Middle frontal gyrus (tissue), 1 donor: ENCODE measurements around the gene ASCC1.

Source experiments
- DNase-seq: peaks from one replicate; pipeline ENCODE4 v3.0.0-alpha.2; 2015; ENCODE audit warnings: low spot score; ENCODE audit errors: extremely low spot score

The ASCC1 gene

DNA sequence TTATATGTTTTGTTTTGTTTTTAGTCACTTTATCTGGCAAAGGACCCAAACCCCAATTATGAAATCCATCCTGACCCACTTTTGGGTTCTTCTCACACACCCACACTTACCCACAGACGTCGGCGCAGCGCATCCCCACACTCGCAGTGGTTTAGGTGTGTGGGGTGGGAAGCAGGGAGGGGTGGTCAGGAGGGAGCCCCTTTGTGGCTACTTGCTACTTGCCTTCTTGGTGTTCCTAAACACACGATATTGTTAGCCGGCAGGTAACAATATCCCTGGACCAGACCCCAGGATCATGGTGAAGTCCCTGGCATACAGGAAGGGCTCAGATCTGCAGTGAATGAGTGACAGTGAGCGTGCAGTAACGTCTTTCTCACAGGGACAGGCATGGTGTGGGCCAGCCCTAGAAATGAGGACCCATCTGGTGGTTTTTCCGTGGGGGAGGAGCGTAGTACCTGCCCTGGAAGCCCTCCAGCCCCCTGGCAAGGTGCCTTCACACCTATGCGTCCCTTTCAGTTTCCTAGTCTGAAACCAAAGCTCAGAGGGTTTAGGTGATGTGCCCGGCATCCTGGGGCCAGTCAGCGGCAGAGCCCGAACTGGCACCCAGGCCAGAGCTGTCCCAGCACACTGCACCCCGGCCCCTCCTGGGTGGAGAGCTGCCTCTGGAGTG is 132.2 kb downstream of the ASCC1 start:
- no peak for DNase-seq

DNA sequence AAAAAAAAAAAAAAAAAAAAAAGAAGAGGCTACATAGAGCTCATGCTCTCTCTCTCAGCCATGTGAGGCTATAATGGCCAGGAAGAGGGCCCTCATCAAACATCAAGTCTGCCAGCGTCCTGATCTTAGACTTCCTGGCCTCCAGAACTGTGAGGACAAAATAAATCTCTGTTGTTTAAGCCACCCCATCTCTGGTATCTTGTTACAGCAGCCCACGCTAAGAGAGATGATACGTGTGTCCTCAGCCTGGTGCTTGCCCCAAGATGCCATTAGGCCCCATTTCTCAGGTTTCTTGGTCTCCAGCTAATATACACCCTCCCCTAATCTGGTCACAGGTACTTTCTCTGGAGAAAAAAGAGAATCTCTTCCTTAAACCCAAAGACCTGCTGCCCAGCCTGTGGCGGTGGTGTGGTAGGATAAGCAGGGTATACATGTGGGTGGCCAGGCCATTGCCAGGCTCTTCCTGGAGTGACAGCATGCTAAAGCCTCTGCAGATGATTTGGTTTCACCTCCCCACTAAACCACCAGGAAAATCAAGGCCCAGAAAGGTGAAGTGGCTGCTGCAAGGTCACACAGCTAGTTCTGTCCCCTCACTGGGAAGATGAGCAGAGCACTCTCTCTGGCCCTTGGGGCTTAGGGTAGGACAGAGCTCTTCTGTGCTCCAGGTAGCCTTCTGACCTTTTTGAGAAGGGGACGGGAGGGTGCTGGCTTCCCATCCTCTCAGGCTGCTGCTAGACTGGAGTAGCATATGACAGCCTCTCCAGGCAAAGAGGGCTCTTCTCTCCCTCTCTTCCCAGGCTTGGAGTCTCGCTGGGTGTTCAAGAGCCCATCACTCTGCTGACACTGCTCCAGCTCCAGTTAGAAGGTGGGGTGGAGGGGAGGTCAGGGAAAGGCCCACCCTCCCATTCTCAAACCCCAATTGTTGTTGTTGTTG is 133.0 kb downstream of the ASCC1 start:
- DNase-seq = no peak

DNA sequence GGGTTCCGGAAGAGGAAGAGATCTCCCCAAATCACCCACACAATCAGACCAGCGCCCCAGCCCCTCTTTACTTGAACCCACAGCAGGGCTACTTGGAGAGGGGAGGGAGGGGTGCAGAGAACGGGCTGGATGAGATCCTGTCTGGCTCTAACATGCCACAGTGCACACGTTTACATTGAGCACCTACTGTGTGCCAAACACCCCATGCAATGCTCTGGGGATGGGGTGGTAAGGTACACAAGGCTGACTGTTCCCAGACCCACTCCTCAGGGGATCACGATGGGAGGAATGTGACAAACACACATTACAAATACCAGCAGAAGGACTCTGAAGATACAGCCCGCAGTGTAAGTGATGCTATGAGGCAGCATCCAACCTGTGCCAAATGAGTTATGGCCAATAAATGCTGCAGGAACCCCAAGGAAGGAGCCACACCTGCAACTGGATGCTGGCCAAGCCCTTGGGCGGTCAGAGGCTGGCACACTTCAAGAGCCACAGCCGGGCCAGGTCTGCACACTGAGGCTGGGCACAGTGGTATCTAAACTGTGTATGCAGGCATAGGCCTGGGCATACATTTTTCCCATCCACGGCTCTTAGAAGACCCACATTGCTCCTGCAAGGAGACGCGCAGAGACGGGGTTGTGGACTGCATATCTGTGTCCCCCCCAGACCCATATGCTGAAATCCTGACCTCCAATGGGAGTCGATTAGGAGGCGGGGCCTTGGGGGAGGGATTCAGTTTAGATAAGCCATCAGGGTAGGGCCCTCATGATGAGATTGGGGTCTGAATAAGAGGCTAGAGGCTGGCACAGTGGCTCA is 134.1 kb downstream of the ASCC1 start:
- no peak for DNase-seq

DNA sequence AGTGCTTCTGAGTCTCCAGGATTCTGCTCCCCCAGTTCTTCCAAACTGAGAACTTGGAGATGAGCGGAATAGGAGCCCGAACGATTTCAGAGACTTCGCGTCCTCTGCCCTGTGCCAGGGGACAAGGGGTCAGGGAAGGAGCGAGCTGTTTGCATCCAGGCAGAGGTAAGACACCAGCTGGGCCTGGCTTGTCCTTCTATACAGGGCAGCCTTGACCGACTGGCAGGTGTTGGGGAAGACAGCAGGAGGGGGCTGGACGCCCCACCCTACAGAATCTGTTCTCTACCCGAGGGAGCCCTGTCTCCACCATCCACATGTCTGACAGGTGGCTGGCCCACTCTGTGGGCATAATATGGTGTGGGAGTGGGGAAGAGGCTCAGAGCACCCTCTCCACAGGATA is 134.9 kb downstream of the ASCC1 start:
- no peak for DNase-seq

DNA sequence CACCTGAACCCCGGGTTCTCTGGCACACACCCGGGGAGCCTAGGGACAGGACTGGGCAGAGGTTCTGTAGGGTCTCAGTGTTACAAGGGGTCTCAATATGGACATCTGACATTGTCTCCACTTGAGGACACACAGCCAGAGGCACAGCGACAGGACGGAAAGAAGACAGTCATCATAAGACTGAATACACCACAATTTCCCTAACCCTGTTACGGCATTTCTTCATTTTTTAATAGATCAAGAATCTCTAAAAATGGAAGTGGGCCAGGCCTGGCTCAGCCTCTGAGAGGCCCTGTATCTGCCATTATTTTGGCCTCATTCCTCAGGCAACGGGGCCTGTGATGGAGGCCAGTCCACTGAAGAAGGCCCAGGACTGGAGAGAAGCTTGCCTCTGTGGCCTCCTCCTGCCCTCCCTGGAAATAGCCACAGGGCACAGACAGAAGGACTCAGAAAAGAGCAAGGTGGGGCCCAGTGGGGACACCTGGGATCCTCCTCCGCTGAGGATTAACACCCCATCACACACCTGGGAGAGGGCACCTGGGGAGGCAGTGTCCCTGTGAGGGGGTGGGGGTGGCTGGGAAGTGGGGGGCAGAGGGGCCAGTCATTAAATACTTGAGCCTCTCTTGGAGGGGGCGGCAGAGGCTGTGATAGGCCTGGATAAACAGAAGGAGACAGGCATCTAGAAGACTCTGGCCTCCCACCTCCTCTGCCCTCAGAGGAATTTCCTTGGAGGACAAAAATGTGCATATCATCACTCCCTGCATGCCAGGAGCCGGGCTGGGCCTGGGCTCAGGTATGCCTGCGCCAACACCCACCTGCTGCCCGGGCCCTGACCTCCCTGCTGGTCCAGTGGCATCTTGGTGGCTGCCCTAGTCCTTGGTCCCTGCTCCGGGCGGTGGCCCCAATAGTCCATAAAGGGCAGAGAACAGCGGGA is 135.8 kb downstream of the ASCC1 start:
- DNase-seq = no peak

DNA sequence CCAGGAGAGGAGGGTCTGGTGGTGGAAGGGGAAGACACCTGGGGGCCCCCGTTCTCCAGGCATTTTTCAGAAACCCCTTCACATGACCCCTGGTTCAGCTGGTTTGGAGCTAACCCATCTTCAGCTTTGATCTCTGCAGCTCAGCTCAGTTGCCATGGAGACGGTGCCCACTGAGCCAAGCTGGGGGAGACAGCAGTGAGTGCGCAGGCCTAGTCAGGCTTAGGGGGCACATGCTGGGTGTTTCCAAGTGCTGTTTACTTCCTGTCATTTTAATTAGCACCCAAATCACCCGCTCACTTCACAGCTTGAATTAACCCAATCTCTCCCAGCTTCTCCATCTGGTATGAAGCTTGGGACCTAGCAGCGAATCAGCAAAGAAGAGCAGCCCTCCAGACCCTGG is 136.7 kb downstream of the ASCC1 start:
- DNase-seq = no peak

DNA sequence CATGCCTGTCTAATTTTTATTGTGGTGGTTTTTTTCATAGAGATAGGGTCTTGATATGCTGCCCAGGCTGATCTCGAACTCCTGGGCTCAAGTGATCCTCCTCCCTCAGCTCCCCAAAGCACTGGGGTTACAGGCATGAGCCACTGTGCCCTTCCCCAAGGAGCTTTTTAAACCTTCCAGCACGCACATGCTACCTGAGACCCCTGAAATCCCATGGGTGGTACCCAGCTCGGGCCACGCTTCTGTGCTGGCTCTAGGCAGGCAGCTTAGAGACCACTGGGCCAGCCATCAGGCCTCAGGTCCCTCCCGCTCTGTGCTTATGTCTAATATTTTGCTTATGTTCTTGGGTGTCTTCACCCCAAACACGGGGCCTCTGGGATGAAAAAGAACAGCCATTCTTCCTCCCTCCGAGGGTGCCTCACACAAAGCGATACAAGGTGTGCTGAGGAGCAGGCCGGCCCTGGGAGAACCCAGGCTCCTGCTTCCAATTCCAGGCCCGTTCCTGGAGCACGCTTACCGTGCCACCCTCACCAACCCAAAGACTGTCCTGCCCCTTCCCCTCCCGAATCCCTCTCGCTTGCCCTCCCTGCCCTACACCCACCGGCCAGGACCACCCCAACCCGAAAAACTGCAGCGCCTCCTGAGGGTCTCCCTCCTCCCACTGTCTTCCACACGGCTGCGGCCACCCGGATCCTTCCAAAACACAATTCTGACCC is 138.6 kb downstream of the ASCC1 start:
- DNase-seq = no peak

DNA sequence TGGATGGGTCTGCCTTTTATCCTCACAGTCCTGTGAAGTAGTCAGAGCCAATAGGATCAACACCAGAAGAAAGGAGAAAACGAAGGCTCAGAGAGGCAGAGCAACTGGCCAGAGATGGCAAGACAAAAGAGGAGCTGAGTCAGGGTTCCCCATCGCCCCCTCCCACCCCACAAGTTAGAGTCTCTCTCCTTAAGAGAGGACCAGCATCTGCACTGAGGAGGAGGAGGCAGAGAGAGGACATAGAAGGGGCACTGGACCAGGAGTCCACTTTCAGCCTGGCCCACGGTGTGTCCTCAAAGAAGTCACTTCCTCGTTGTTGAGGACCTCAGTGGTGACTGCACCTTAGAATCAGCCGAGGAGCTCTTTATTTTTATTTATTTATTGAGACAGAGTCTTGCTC is 139.3 kb downstream of the ASCC1 start:
- DNase-seq = no peak

DNA sequence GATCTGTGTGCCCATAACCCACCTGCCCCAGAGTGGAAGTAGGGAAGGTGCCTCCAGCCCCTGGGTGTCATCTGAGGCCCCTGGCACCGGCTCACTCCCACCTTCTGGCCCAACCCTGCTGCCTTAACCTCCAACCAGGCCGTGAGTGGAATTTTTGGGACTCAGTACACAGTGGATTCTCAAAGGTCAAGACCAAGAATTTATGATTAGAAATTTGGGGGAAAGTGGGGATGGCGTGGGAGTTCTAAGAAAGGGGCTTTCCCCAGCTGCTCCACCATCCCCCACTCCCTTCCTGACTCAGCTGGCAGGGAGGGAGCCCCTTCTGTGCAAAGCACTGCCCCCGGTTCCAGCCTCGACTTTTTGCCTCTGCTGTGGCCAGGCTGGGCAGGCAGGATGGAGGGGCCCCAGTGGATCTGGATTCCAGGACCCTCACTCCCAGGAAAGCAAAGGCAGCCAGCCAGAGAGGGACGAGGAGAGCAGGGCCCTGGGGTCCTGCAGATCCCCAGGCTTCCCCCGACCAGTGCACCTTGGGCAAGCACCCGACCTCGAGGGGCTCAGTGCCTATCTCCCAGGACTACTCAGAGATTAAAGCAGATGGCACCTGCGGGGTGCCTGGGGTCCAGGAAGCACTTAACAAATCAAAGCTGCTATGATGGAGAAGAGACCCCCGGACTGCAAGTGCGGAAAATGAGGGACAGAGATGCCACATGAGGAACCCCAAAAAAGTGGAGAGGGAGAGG is 140.5 kb downstream of the ASCC1 start:
- no peak for DNase-seq

DNA sequence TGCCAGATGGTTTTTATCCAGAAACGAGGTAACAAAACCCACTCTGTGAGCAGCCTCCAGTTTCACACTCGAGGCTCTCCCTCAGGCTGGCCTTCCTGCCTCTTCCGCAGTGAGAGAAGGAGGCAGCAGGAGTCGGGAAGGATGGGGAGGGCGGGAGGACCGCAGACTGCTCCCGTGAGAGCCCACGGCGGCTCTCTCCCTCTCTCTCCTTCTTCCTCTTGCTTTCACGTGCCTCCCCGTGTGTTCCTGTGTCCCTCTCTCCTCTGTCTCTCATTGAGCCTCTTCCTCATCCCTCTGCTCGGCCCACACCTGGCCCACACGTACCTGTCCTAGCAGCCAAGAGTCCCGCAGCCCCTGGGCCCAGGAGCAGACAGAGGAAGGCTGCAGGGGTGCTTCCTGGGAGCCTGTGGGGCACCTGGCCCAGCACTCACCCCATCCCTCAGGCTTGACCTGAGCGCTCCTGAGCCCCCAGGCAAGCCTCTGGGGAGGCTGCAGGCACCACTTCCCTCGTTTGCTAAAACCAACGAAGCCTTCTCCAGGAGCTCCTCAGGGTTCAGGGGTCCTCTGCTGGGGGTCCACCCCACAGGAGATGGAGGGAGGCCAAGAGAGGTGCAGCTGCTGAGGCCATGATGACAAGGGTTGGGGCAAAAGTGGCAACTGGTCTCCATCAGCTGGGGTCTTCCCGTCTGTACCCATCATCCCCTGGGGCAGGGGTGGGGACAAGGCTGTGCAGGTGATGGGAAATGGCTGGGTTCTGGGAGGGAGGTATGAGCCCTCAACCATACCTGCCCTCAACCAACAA is 141.3 kb downstream of the ASCC1 start:
- no peak for DNase-seq

DNA sequence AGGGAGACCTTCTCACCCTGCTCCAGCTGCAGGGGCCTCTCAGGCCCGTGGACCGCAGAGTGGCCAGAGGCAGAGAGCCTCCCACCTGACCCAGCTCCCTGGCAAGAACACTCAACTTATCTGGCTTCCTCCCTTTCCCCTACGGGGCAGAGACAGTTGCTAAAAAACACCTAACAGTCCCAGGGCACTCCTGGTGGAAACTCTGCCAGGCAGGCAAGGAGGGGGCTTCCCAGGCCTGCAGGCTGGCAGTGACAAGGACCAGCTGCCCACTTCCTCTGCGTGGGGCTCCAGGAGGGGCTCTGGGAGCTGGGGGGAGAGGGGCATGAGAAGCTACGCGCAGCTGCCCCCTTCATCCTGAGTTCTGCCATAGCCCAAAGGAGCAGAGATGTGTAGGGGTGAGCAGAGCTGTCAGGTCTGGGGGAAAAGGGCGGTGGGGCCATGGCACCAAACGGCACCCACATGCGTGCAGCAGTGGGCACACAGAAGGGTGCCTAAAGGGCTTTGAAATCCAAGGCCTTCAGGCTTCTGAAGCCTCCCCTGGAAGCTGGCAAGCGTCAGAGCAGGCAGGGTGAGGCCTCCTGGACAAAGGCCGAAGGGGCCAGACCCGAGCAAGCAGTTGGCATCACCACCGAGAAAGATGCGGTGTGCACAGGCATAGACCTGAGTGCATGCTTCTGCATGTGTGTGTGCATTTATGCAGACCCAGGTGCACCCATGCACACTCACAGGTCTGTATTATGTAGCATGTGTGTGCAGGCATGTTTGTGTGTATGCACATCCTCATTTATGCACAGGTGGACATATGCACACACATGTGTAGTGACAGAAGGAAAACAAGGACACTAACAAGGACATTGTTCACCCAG is 142.1 kb downstream of the ASCC1 start:
- no peak for DNase-seq

DNA sequence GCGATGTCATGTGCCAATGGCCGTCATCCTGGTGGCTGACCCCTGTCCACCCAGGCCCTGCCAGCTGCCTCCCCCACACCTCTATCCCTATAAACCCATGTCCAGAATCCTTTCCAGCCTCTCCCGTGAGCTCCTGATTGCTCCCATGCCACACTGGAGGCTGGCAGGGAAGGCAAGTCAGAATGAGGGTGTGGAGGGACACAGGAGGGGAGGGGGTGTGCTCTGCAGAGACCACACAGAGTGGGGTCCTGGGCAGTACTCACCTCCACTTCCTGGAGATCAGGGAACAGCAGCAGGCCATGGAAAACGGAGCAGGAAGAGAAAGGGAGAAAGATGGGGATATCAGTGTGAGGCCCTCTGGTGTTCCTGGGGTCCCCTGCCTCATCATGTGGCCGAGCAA is 143.4 kb downstream of the ASCC1 start:
- no peak for DNase-seq

DNA sequence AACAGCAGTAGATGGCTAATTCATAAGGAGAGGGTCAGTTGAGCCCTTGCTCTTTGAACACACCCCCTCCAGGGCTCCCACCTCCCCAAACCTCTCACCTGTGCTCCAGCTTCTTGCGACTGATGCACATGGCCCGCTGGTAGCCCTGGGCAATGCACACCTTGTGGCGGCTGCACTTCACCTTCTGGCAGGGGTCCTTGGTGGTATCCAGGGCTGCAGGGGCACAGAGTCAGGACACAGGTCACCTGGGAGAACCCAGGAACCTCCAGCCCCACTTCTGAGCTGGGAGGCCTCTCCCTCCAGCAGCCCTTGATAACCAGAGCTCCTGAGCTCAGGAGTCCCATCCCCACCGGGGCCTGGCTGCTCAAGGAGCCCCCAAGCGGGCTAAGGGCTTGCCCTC is 144.0 kb downstream of the ASCC1 start:
- no peak for DNase-seq

DNA sequence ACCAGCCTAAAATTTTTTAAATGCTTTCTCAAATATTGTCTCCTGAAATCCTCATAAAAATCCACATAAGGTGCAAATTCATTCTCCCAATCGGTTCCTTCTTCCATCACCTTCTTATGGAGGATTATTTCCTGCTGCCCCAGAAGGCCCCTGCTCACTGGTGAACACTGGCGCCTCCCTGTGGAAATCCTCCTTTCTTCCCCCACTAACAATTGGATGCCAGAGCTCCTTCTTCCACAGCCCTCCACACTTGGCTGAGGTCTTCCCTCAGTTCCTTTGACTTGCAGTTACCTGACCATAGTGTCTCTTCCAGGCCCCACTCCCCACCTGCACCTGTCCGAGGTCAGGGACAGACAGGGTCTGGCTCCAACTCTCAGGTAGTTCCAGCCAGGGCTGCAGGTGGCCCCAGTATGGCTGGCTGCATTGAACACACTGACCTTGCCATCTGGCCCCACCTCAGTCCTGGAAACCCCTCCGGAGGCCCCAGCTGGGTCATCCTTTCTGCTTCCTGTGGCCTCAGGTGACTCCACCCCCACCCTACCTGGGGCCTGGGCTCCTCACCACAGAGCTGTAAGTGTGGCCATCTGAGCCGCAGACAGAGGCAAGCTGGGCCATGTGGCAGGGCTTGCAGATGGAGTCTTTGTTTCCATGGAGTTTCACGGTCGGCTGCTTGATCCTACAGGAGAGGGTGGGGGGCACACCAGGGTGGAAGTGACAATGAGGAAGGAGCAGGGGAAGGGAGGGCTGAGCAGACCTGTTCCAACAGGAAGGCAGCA is 146.1 kb downstream of the ASCC1 start:
- no peak for DNase-seq

DNA sequence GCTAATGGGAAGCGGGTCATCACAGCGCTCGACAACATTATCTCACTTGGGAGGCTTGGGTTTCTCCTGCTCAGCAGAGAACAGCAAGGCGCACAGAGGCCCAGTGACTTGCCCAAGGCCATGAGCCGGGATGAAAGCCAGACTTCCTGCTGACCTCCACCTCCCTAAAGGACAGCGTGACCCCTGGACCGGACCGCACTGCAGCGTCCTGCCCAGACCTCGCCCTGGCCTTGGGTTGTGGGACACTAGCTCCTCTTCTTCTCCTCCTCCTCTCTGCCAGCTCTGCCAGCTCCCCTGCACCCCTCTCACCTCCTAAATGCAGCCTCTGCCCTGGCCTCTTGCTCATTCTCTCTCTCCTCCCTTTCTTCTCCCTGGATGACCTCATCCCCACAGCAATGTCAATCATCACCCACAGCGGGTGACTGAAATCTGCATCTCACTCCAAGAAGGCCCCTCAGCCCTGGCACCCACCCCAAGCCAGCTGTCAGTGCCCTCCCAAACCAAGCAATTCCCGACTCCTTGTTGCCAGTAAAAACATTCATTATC is 147.1 kb downstream of the ASCC1 start:
- DNase-seq = no peak

DNA sequence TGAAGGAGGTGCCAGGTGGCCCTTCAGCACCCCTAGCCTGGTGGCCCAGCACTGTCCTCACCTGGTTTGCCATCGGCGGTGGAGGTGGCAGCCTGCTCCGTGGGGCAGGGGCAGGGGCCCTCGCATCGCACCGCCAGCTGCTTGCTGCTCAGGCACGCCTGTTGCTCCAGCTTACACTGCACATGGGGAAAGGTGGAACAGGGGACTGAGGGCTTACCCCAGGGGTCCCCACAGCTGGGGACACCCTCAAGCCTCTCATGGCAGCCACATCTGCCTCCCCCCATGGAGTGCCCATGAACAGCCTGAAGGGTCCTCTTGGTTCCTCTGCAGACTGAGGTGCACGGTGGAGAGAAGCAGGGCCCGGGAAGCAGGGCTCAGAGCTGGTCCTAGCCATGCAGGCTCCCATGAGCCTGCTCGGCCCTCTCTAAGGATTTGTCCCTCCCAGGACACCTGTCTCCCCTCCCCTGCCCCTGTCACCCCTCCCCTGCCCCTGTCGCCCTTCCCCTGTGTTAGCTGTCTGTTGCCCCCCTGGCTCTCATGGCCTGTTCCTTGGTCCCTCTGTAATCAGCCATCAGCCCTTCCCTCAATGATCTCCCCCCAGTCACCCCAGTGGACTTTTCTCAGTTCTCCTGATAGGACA is 147.8 kb downstream of the ASCC1 start:
- no peak for DNase-seq
